ENCODE measurements around the gene PLAC1. TPM values are rescaled to one million over a fixed set of nuclear protein-coding genes. Genes with fewer than 3 reads are reported as not detected.

PLAC1 gene
- total RNA-seq, 3 donors from 2014 or later (not counting 1 experiment from before 2014, with no cell fraction given) = not detected

DNA sequence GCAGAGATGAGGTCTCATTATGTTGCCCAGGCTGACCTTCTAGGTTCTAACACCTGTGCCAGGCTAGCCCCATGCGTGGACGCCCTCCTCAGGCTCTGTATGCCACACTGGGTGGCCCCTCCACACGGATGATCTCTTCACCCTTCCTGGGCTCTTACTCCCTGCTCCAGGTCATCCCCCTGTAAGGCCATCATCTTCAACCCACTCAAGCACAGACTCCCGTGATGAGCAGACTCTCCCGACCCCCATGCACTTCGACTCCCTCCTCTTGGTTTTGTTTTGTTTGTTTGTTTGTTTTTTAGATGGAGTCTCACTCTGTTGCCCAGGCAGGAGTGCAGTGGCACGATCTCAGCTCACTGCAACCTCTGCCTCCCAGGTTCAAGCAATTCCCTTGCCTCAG, 127.4 kb downstream of the PLAC1 start:
- H3K9me3 ChIP-seq (ENCODE audit: control insufficient read depth, insufficient read depth, low read length) = no peaks in the 10 kb centered on the region
- H3K27me3 ChIP-seq (ENCODE audit: control insufficient read depth, insufficient read depth, low read length) = no peaks in the 10 kb centered on the region
- no peak for DNase-seq
- Mint-ChIP-seq H3K36me3 (no peaks in the 10 kb centered on the region), H3K4me3 (no peak overlapping the region), H3K4me1 (no peaks in the 10 kb centered on the region), H3K27me3 (ENCODE audit: low read depth in 2 of 2) (peaks cover 0 to 7% of the 10 kb centered on the region in 2 donors), H3K27ac (no peak overlapping the region), H3K9me3 (no peaks in the 10 kb centered on the region)
- H3K27ac ChIP-seq (ENCODE audit: low read length) = no peak overlapping the region
- no peak for TF ChIP-seq CTCF (IDR thresholded peaks at IDR 0.05)
- no peaks in the 10 kb centered on the region for H3K4me1 ChIP-seq (ENCODE audit: control insufficient read depth, insufficient read depth, low read length)
- no peak for ATAC-seq
- H3K4me3 ChIP-seq (ENCODE audit: low read length) = no peak overlapping the region
- 92% methylated on average over 4 of the region's 7 CpGs for WGBS (ENCODE audit: insufficient coverage)
- no peaks in the 10 kb centered on the region for H3K36me3 ChIP-seq (ENCODE audit: control insufficient read depth, insufficient read depth, low read length)
- intact Hi-C loops (cut with micrococcal nuclease) = no loop called here

- Histone ChIP-seq H3K27ac (ENCODE audit: low read length) (no peak overlapping the region), H3K9me3 (ENCODE audit: control insufficient read depth, insufficient read depth, low read length) (no peaks in the 10 kb centered on the region), H3K27me3 (ENCODE audit: control insufficient read depth, insufficient read depth, low read length) (no peaks in the 10 kb centered on the region), H3K4me3 (ENCODE audit: low read length) (no peak overlapping the region), H3K4me1 (ENCODE audit: control insufficient read depth, insufficient read depth, low read length) (no peaks in the 10 kb centered on the region), H3K36me3 (ENCODE audit: control insufficient read depth, insufficient read depth, low read length) (no peaks in the 10 kb centered on the region)
- no peak for DNase-seq
- H3K4me1 Mint-ChIP-seq = no peaks in the 10 kb centered on the region
- no peak overlapping the region for H3K4me3 Mint-ChIP-seq
- H3K27me3 Mint-ChIP-seq (ENCODE audit: low read depth in 2 of 2) = peaks cover 0 to 7% of the 10 kb centered on the region in 2 donors
- H3K36me3 Mint-ChIP-seq = no peaks in the 10 kb centered on the region
- 84% methylated on average over 6 of the region's 6 CpGs for WGBS (ENCODE audit: insufficient coverage)
- no peak overlapping the region for H3K27ac Mint-ChIP-seq
- TF ChIP-seq CTCF (IDR thresholded peaks at IDR 0.05) = no peak
- H3K9me3 Mint-ChIP-seq = no peaks in the 10 kb centered on the region
- intact Hi-C loops (cut with micrococcal nuclease) = no loop called here
- ATAC-seq = no peak
Observed at GRCh38 chrX:134529481-134529880, 128.8 kb downstream of the PLAC1 start.

DNA sequence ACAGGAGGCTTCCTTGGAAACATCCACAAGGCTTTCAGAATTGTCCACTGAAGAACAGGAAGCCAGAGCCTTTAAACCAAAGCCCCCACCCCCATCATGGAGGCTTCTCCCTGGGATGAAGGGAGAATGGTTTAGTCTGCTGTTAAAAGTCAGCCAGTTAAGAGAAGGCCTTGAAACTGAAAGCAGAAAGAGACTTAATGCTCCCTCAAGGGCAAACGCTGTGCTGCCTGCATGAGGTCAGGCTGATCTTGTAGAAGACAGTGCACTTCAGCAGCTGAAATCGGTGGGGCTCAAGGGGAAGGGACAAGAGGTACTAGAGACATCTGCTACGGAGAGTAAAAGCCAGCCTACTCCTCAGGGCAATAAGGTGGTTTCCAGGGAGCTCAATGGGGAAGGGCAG, 129.3 kb downstream of the PLAC1 start:
- no peak for TF ChIP-seq CTCF (IDR thresholded peaks at IDR 0.05)
- Histone ChIP-seq H3K4me1 (ENCODE audit: control insufficient read depth, insufficient read depth, low read length) (no peaks in the 10 kb centered on the region), H3K4me3 (ENCODE audit: low read length) (no peak overlapping the region), H3K36me3 (ENCODE audit: control insufficient read depth, insufficient read depth, low read length) (no peaks in the 10 kb centered on the region), H3K27me3 (ENCODE audit: control insufficient read depth, insufficient read depth, low read length) (no peaks in the 10 kb centered on the region), H3K27ac (ENCODE audit: low read length) (no peak overlapping the region), H3K9me3 (ENCODE audit: control insufficient read depth, insufficient read depth, low read length) (no peaks in the 10 kb centered on the region)
- Mint-ChIP-seq H3K9me3 (no peaks in the 10 kb centered on the region), H3K27ac (no peak overlapping the region), H3K36me3 (no peaks in the 10 kb centered on the region), H3K27me3 (ENCODE audit: low read depth in 2 of 2) (peaks cover 0 to 7% of the 10 kb centered on the region in 2 donors), H3K4me3 (no peak overlapping the region), H3K4me1 (no peaks in the 10 kb centered on the region)
- intact Hi-C loops (cut with micrococcal nuclease) = no loop called here
- 54% methylated on average over 3 of the region's 3 CpGs for WGBS (ENCODE audit: insufficient coverage)
- ATAC-seq (no peak), DNase-seq (no peak)

GRCh38 chrX:134526399-134526798, 131.9 kb downstream of the PLAC1 start:
- Mint-ChIP-seq H3K9me3 (no peaks in the 10 kb centered on the region), H3K4me1 (peaks cover 8% of the 10 kb centered on the region in 2 donors), H3K4me3 (no peak overlapping the region), H3K36me3 (no peaks in the 10 kb centered on the region), H3K27ac (no peak overlapping the region), H3K27me3 (ENCODE audit: low read depth in 2 of 2) (peaks cover 0 to 7% of the 10 kb centered on the region in 2 donors)
- Histone ChIP-seq H3K27ac (ENCODE audit: low read length) (no peak overlapping the region), H3K4me1 (ENCODE audit: control insufficient read depth, insufficient read depth, low read length) (no peaks in the 10 kb centered on the region), H3K36me3 (ENCODE audit: control insufficient read depth, insufficient read depth, low read length) (no peaks in the 10 kb centered on the region), H3K4me3 (ENCODE audit: low read length) (no peak overlapping the region), H3K27me3 (ENCODE audit: control insufficient read depth, insufficient read depth, low read length) (no peaks in the 10 kb centered on the region), H3K9me3 (ENCODE audit: control insufficient read depth, insufficient read depth, low read length) (no peaks in the 10 kb centered on the region)
- no peak for TF ChIP-seq CTCF (IDR thresholded peaks at IDR 0.05)
- ATAC-seq (no peak), DNase-seq (no peak)
- WGBS (ENCODE audit: insufficient coverage) = 94% methylated on average over 3 of the region's 5 CpGs
- intact Hi-C loops (cut with micrococcal nuclease) = no loop called here
